ENCODE data around the gene DLX5.

GRCh38 chr7:96998744-96999143 is 25.9 kb downstream of the DLX5 start:
- TF ChIP-seq YY1 (IDR thresholded peaks at IDR 0.05; ENCODE audit: insufficient read depth, insufficient read length), result no peak
- TF ChIP-seq ZNF274 (IDR thresholded peaks at IDR 0.05; ENCODE audit: low read depth, low read length), result no peak
- peak; percentile 80 for TF ChIP-seq SUZ12 (IDR thresholded peaks at IDR 0.05; ENCODE audit: extremely low read depth, insufficient read depth, insufficient read length)
